Measurements from ENCODE around the gene CCDC186. TPM values are rescaled to one million over a fixed set of nuclear protein-coding genes. Genes with fewer than 3 reads are reported as not detected.

Gene CCDC186
- 12.8 and 14.9 TPM in 2 replicates for total RNA-seq (2022)
- percentile 69 among the genes with signal in this experiment for Bru-seq, nascent RNA
- BruChase-seq, experiment 1, labeled RNA remaining after a 6-hour chase, result percentile 70 among the genes with signal in this experiment
- BruChase-seq, experiment 2, labeled RNA remaining after a 2-hour chase, result percentile 74 among the genes with signal in this experiment
- long read RNA-seq, full-length matches to known transcripts, result 5 of 12 reads
- long read RNA-seq, partial matches to known transcripts, result 0 of 12 reads
- long read RNA-seq, other reads (novel, unspliced or antisense), result 7 of 12 reads

DNA sequence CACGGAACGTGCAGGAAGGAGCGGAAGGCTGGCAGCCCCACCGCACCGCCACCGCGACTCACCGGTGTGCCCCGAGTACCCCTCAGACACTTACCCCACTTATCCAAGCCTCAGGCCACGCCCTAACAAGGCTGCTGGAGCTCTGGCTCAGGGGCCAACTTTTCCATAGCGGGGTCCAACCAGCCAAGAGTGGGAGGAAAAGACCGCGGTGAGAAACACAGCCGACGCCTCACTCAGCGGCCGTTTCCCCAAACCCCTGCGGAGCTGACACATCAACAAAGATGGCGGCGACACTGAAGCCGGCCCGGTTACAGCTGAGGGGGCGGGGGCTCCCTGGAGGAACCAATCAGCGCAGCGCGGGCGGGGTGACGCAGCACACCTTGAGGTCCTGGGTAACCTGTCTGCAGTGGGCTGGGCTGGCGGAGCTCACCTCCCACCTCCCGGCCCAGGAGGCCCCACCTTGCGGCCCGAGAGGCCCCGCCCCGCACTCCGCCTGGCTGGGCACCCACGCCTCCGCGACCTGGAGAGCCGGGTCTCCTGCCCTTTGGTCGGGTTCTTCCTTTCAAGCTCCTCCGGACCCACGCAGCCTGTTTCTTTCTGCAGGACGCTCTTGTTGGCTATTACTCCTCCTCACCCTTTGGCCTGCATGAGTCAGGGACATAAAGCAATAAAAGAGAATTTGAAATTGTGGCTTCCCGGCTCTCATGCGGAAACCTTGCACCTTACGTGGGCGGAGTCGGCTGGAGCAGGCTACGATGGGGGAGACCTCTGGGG, at the start of gene CCDC186:
Gene CCDC186, minus strand, starts transcription at position 283 of the 774 bp plus-strand sequence. CDS start 10,935 bp downstream, outside the sequence.
- BruUV-seq (replicated peaks), result no TSS peak
- H3K27me3 Mint-ChIP-seq (ENCODE audit: unreplicated experiment), result no peaks in the 10 kb centered on the region
- peak; percentile 96 for DNase-seq
- H3K27ac Mint-ChIP-seq (ENCODE audit: unreplicated experiment), result peak within 1 kb of the TSS; percentile 99
- H3K36me3 Mint-ChIP-seq (ENCODE audit: insufficient read depth, unreplicated experiment), result peaks cover 28% of the 10 kb centered on the region
- peak within 1 kb of the TSS; percentile 99 for H3K4me3 Mint-ChIP-seq (ENCODE audit: low read depth, unreplicated experiment)
- no peaks in the 10 kb centered on the region for H3K9me3 Mint-ChIP-seq (ENCODE audit: low read depth, unreplicated experiment)
- TF ChIP-seq, protein P1, sequence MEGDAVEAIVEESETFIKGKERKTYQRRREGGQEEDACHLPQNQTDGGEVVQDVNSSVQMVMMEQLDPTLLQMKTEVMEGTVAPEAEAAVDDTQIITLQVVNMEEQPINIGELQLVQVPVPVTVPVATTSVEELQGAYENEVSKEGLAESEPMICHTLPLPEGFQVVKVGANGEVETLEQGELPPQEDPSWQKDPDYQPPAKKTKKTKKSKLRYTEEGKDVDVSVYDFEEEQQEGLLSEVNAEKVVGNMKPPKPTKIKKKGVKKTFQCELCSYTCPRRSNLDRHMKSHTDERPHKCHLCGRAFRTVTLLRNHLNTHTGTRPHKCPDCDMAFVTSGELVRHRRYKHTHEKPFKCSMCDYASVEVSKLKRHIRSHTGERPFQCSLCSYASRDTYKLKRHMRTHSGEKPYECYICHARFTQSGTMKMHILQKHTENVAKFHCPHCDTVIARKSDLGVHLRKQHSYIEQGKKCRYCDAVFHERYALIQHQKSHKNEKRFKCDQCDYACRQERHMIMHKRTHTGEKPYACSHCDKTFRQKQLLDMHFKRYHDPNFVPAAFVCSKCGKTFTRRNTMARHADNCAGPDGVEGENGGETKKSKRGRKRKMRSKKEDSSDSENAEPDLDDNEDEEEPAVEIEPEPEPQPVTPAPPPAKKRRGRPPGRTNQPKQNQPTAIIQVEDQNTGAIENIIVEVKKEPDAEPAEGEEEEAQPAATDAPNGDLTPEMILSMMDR (IDR thresholded peaks at IDR 0.05; ENCODE audit: unreplicated experiment), result no peak
- CTCF ChIA-PET, result interaction anchor here (0.8 to 0.9 kb wide), 2 partner anchors 11 to 37 kb away, joined by 3 to 4 read pairs; no protein-coding TSS in a partner anchor
- intact Hi-C loops (cut with micrococcal nuclease; ENCODE audit: unreplicated experiment), result loop anchor here (5.0 kb wide), 1 partner anchor 73 kb away; no protein-coding TSS in a partner anchor
- peaks cover 13% of the 10 kb centered on the region for H3K4me1 Mint-ChIP-seq (ENCODE audit: low read depth, unreplicated experiment)

DNA sequence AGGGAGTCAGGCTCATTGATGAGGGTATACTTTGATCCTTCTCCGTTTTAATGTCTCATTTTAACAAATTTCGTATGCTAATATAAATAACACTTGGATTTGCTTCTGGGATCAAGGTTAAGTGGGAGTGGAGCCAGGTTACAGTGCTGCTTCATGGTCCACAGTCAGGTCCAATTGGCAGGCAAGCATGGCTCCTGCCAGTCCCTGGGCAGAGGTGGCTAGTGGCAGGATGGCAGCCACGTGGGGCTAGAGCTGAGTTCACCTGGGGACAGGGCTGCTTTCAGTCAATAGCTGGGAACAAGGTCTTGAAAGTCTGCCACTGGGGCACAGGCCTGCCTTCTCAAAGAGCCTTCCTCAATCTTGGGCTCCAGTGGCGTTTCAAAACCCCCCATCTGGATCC, 49.1 kb upstream of the CCDC186 start:
- TF ChIP-seq, protein P1 (IDR thresholded peaks at IDR 0.05; ENCODE audit: unreplicated experiment), result no peak
- H3K4me3 Mint-ChIP-seq (ENCODE audit: low read depth, unreplicated experiment), result no peak overlapping the region
- H3K4me1 Mint-ChIP-seq (ENCODE audit: low read depth, unreplicated experiment), result no peaks in the 10 kb centered on the region
- H3K27ac Mint-ChIP-seq (ENCODE audit: unreplicated experiment), result no peak overlapping the region
- no peak for DNase-seq
- no peaks in the 10 kb centered on the region for H3K36me3 Mint-ChIP-seq (ENCODE audit: insufficient read depth, unreplicated experiment)
- no TSS peak for BruUV-seq (replicated peaks)
- intact Hi-C loops (cut with micrococcal nuclease; ENCODE audit: unreplicated experiment), result no loop called here
- no peaks in the 10 kb centered on the region for H3K9me3 Mint-ChIP-seq (ENCODE audit: low read depth, unreplicated experiment)
- CTCF ChIA-PET, result no interaction called here
- H3K27me3 Mint-ChIP-seq (ENCODE audit: unreplicated experiment), result peaks cover 9% of the 10 kb centered on the region

DNA sequence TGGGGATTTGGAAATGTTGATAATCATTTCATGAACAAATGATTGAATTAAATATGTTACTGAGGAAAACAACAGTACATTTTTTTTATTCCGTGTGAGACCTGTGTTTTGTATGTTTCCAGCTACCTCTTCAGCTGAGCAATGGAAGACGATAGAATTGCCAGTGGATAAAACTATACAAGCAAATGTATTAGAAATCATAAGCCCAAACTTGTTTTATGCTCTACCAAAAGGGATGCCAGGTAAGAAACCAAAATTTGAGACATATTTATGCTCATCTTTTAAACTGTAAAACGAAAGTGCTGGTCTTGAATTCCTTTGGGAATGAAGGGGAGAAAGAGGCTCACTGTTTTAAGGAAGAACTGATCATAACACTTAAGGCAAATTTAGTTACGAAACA, 47.2 kb upstream of the CCDC186 start:
- no peaks in the 10 kb centered on the region for H3K36me3 Mint-ChIP-seq (ENCODE audit: insufficient read depth, unreplicated experiment)
- no TSS peak for BruUV-seq (replicated peaks)
- H3K27ac Mint-ChIP-seq (ENCODE audit: unreplicated experiment), result no peak overlapping the region
- H3K4me3 Mint-ChIP-seq (ENCODE audit: low read depth, unreplicated experiment), result no peak overlapping the region
- peaks cover 9% of the 10 kb centered on the region for H3K27me3 Mint-ChIP-seq (ENCODE audit: unreplicated experiment)
- no peak for DNase-seq
- intact Hi-C loops (cut with micrococcal nuclease; ENCODE audit: unreplicated experiment), result no loop called here
- no peaks in the 10 kb centered on the region for H3K9me3 Mint-ChIP-seq (ENCODE audit: low read depth, unreplicated experiment)
- CTCF ChIA-PET, result no interaction called here
- TF ChIP-seq, protein P1 (IDR thresholded peaks at IDR 0.05; ENCODE audit: unreplicated experiment), result no peak
- no peaks in the 10 kb centered on the region for H3K4me1 Mint-ChIP-seq (ENCODE audit: low read depth, unreplicated experiment)

DNA sequence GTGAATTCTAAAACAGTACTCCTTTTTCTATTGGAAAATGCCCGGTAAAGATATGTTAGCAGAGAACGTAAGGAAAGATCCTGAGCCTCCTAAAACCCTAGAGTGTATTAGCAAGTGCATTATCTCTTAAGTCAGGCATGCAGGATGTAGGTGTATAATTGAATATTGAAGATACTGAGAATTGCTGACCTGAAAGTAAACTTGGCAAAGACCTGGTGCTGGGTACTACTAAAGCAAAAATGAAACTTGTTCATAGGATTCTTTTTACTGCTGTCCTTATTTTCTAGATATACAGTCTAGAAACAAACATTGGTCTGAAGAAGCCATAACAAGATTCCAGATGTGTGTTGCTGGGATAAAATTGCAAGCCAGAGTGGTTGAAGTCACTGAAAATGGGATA, 46.3 kb upstream of the CCDC186 start:
- intact Hi-C loops (cut with micrococcal nuclease; ENCODE audit: unreplicated experiment), result no loop called here
- H3K27me3 Mint-ChIP-seq (ENCODE audit: unreplicated experiment), result peaks cover 9% of the 10 kb centered on the region
- CTCF ChIA-PET, result no interaction called here

More for the DNA sequence above, 46.3 kb upstream of the CCDC186 start:
- no peak for DNase-seq
- H3K9me3 Mint-ChIP-seq (ENCODE audit: low read depth, unreplicated experiment), result no peaks in the 10 kb centered on the region
- H3K4me1 Mint-ChIP-seq (ENCODE audit: low read depth, unreplicated experiment), result no peaks in the 10 kb centered on the region
- TF ChIP-seq, protein P1 (IDR thresholded peaks at IDR 0.05; ENCODE audit: unreplicated experiment), result no peak
- BruUV-seq (replicated peaks), result no TSS peak
- H3K36me3 Mint-ChIP-seq (ENCODE audit: insufficient read depth, unreplicated experiment), result no peaks in the 10 kb centered on the region
- H3K4me3 Mint-ChIP-seq (ENCODE audit: low read depth, unreplicated experiment), result no peak overlapping the region
- H3K27ac Mint-ChIP-seq (ENCODE audit: unreplicated experiment), result no peak overlapping the region

Data from Calu3 (cell line).